Astrocyte of the spinal cord (primary cell): ENCODE data around the gene KAT2A.
"Not testable (repeated sequence)": the region's sequence is repeated elsewhere in the genome, so short reads cannot be mapped to it uniquely, and the experiment has no call there.

Experiments
- DNase-seq: peaks from one replicate; pipeline ENCODE4 v3.0.0; 2011; ENCODE audit warnings: low read depth, low spot score
- H3K4me3 ChIP-seq: 2 replicates; pipeline ENCODE4 v1.5.1; 2011; ENCODE audit warnings: low read depth, mild to moderate bottlenecking, low read length, moderate library complexity
- in situ Hi-C: cut with HindIII; loops from 2 replicates; pipeline ENCODE4 v1.10.0; 2017; ENCODE audit warnings: low sequenced_read_pairs
- TF ChIP-seq, protein P1 (sequence below): IDR thresholded peaks from 2 replicates; pipeline ENCODE4 v1.5.1; 2012; ENCODE audit warnings: low read depth, mild to moderate bottlenecking, low read length, inconsistent platforms

KAT2A gene

DNA sequence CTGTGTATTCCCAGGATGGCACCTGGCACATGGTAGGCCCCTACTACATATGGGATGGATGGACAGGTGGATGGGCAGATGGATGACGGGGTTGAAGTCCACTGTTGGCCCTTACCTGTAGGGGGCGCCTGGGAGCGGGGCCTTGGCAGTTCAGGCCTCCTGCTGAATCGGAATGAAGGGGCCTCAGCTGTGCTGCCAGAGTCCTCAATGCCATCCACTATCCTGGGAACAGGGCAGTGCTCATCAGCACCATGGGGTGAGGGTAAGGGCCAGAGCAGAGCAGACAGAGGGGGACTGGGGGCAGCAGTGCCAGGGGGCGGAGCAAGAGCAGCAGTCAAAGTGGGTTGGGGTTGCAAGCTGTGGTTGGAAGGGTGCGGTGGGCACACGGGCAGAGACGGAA, 41.9 kb upstream of the KAT2A start:
- DNase-seq = no peak
- in situ Hi-C loops = no loop called here
- TF ChIP-seq, protein P1, sequence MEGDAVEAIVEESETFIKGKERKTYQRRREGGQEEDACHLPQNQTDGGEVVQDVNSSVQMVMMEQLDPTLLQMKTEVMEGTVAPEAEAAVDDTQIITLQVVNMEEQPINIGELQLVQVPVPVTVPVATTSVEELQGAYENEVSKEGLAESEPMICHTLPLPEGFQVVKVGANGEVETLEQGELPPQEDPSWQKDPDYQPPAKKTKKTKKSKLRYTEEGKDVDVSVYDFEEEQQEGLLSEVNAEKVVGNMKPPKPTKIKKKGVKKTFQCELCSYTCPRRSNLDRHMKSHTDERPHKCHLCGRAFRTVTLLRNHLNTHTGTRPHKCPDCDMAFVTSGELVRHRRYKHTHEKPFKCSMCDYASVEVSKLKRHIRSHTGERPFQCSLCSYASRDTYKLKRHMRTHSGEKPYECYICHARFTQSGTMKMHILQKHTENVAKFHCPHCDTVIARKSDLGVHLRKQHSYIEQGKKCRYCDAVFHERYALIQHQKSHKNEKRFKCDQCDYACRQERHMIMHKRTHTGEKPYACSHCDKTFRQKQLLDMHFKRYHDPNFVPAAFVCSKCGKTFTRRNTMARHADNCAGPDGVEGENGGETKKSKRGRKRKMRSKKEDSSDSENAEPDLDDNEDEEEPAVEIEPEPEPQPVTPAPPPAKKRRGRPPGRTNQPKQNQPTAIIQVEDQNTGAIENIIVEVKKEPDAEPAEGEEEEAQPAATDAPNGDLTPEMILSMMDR = peak; percentile 44
- no peak overlapping the region for H3K4me3 ChIP-seq

DNA sequence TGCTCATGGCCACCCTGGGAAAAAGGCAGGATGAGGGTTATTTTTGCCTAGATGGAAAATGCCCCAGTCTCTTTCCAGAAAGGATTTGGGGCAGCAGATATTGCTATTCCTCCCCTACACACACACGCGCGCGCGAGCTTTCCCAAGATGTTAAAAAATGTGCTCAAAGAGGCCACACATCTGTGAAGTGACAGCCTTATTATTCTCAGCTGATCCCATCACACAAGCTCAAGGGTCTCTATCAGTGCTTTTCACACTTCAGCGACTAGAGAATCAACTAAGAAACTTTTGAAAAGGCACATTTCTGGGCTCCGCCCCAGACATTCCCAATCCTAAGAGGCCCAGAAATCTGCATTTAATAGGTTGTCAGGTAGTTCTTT, 39.4 kb upstream of the KAT2A start:
- in situ Hi-C loops = no loop called here
- no peak for DNase-seq
- no peak overlapping the region for H3K4me3 ChIP-seq
- TF ChIP-seq, protein P1 = no peak

DNA sequence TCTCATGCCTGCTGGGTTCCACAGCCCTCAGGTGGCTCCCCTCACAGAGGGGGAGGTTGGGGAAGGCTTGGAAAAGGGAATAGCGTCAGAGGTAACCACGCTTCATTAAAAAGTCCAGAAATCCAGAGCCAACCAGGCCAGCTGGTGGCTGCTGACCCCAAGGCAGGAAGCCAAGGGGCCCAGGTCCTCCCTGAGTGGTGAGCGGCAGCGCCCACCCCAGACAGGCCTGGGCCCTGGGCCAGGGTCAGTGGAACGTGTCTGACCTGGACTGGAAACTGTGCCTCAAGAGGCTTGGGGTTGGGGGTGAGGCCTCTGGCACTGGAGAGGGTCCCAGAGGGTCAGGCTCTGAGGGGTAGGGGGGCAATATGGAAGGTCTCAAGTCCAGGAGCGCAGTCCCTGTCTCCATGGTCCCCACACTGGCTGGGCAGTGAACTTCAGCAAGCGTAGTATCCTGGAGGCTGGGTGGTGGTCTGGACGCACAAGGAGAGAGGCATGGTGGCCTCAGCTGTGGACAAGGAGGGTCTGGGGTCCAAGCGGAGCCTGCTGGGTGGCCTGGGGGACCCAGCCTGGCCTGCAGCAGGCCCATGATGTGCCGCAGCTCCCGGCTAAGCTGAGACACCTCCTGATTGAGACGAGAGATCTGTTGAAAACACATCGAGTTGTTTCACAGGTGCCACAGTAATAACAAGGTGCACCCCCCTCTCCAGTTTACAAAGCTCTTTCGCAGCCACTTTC, 38.8 kb upstream of the KAT2A start:
- DNase-seq = no peak
- no peak overlapping the region for H3K4me3 ChIP-seq
- TF ChIP-seq, protein P1 = no peak
- in situ Hi-C loops = no loop called here

DNA sequence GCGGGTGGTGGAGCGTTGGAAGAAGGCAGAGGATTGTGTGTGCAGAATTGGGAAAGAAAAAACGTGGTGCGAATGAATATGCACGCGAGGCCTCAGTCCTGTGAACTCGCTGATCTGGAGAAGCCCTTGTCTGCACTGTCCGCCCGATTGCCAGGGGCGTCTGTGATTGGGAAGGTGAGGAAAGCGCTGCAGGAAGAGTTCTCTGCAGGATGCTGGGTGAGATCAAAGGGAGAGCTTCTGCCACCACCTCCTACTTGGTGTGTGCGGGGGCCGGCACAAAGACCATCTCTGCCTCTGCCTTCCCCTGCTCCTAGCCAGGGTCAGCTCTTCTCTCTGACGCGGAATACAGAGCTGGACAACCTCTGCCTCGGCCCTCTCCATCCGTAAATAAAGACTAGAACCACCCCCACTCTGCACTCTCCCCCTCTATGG, 34.5 kb upstream of the KAT2A start:
- DNase-seq = no peak
- in situ Hi-C loops = no loop called here
- TF ChIP-seq, protein P1 = no peak
- H3K4me3 ChIP-seq = peak overlapping the region; percentile 96

DNA sequence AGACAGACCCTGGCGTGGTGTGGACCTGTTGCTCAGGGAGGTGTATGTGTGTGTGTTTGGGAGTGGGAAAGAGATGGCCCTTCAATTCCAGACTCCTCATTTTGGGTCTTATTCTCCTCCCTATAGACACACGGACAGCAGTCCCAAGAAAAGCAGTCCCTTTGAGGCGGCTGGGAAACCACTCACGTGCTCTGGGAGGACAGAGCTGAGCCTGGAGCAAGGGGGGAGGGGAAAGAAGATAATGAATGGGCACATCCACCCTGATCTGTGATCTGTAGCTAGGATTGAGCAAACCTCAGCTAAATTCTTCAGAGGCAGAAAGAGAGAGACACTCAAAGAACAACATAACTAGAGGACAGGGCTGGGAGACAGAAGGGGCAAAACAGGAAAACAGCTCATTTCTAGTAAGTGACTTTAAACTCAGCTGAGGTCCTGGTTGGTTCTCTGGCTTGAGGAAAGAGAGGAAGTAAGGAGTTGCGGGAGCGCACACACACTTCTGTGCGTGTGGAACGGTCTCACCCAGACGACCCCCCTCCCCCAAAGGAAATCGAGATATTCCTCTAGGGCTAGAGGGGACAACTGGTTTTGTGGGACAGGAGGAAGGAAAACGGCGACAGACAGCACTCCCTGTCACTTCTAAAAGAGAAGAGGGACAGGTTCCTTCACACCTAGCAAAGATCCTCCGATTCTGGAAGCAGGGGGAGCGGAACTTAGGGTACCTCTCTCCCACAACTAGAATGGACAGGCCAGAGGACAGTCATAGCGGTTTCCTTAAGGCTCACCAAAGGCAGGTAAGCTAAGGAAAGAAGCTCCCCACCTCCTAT, 33.0 kb upstream of the KAT2A start:
- TF ChIP-seq, protein P1 = no peak

DNA sequence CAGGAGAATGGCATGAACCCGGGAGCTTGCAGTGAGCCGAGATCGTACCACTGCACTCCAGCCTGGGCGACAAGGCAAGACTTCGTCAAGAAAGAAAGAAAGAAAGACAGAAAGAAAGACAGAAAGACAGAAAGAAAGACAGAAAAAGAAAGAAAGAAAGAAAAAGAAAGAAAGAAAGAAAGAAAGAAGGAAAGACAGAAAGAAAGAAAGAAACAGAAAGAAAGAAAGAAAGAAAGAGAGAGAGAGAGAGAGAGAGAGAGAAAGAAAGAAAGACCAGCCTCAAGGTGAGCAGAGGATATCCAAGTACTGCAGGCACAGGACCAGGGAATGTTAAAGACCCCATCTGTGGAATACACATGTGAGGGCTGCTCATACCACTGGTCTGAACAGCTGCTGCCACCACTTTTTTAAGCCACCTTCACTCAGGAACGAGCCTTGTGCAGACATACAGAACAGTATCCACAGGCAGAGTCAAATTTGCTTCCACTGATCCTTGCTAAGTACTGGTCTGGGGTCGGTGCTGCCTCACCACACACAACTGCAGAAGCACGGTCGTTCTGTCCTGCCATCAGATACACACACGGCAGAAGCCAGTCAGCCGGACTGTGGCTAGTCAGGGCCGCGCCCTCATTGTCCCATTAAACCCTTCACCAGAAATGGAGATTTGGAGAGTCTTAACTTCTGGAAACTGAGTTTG, 25.9 kb upstream of the KAT2A start:
- TF ChIP-seq, protein P1 = no peak
- no peak for DNase-seq
- in situ Hi-C loops = no loop called here
- H3K4me3 ChIP-seq = no peak overlapping the region

More for the DNA sequence above, 33.0 kb upstream of the KAT2A start:
- H3K4me3 ChIP-seq = peak overlapping the region; percentile 96
- peak; percentile 4 for DNase-seq
- in situ Hi-C loops = no loop called here

DNA sequence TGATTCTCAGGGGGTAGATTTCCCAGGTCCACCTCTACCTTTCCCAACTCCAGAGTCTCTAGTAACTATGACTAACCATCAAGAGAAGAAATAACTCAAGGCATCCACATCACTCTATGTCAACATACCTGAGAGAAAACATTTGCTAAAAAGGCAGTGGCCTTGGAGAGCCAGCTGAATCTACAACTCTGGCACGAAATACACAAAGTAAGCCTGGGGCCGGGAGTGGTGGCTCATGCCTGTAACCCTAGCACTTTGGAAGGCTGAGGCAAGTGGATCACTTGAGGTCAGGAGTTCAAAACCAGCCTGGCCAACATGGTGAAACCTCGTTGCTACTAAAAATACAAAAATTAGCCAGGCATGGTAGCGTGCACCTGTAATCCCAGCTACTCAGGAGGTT, 22.0 kb upstream of the KAT2A start:
- in situ Hi-C loops = not testable (repeated sequence)

More for the DNA sequence above, 22.0 kb upstream of the KAT2A start:
- DNase-seq, H3K4me3 ChIP-seq: not testable (repeated sequence)
